ENCODE data around the gene OLAH.

The OLAH gene

DNA sequence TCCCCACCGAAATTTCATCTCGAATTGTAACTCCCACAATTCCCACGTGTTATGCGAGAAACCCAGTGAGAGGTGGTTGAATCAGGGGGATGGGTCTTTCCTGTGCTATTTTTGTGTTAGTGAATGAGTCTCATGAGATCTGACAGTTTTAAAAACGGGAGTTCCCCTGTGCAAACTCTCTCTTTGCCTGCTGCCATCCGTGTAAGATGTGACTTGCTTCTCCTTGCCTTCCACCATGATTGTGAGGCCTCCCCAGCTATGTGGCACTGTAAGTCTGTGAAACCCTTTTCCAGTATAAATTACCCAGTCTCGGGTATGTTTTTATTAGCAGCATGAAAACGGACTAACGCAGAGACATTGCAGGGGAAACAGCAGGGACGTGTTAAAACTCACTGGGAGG, 5.3 kb upstream of the OLAH start:
- Histone ChIP-seq H3K27ac (ENCODE audit: low read length) (no peak overlapping the region), H3K36me3 (ENCODE audit: control insufficient read depth in 1 of 2, insufficient read depth in 2 of 2, low read length in 2 of 2) (no peaks in the 10 kb centered on the region), H3K4me1 (ENCODE audit: control insufficient read depth in 1 of 2, insufficient read depth in 2 of 2, low read length in 2 of 2) (no peaks in the 10 kb centered on the region), H3K27me3 (ENCODE audit: low read depth, low read length) (no peaks in the 10 kb centered on the region), H3K9me3 (ENCODE audit: control insufficient read depth in 1 of 2, low read length in 2 of 2) (no peaks in the 10 kb centered on the region), H3K4me3 (ENCODE audit: low read depth in 1 of 2, low read length in 2 of 2) (no peak overlapping the region)

DNA sequence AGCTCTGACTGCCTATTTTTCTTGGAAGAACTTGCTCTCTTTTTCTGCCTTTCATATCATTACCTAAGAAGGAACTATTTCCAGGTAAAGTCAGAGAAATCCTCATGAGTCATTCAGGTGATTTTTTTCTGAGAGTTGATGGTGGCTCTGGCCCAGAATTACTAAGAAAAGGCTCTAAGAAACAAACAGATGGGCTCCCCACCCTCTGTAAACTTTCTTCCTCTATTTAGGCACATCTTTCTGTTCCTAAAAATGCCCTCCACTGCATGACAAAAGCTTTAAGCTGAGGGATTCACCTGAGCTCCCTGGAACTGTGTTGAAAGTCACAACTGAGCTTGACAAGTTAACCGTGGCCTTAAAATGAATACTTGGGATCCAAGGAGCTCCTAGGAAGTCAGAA, 1.6 kb downstream of the OLAH start:
- no peaks in the 10 kb centered on the region for H3K9me3 ChIP-seq (ENCODE audit: control insufficient read depth in 1 of 2, low read length in 2 of 2)
- H3K36me3 ChIP-seq (ENCODE audit: control insufficient read depth in 1 of 2, insufficient read depth in 2 of 2, low read length in 2 of 2) = no peaks in the 10 kb centered on the region
- no peak overlapping the region for H3K4me3 ChIP-seq (ENCODE audit: low read depth in 1 of 2, low read length in 2 of 2)
- H3K4me1 ChIP-seq (ENCODE audit: control insufficient read depth in 1 of 2, insufficient read depth in 2 of 2, low read length in 2 of 2) = no peaks in the 10 kb centered on the region
- no peak overlapping the region for H3K27ac ChIP-seq (ENCODE audit: low read length)
- no peaks in the 10 kb centered on the region for H3K27me3 ChIP-seq (ENCODE audit: low read depth, low read length)

DNA sequence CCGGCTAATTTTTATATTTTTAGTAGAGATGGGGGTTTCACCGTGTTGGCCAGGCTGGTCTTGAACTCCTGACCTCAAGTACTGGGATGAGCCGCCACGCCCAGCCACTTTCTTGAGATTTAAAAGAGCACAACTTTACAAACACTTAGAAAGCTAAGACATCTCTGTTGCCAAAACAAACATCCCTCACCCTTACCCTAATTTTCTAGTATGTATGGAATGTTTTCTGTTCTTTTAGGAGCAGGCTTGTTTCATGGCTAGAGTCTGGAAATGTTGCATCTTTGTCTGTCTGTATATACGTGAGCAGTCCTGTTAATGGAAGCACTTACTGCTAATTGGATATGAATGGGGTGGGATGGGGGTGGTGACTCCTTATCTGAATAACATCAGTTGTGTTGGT, 2.9 kb downstream of the OLAH start:
- Histone ChIP-seq H3K4me3 (ENCODE audit: low read depth in 1 of 2, low read length in 2 of 2) (no peak overlapping the region), H3K4me1 (ENCODE audit: control insufficient read depth in 1 of 2, insufficient read depth in 2 of 2, low read length in 2 of 2) (no peaks in the 10 kb centered on the region), H3K9me3 (ENCODE audit: control insufficient read depth in 1 of 2, low read length in 2 of 2) (no peaks in the 10 kb centered on the region), H3K27ac (ENCODE audit: low read length) (no peak overlapping the region), H3K36me3 (ENCODE audit: control insufficient read depth in 1 of 2, insufficient read depth in 2 of 2, low read length in 2 of 2) (no peaks in the 10 kb centered on the region), H3K27me3 (ENCODE audit: low read depth, low read length) (no peaks in the 10 kb centered on the region)

DNA sequence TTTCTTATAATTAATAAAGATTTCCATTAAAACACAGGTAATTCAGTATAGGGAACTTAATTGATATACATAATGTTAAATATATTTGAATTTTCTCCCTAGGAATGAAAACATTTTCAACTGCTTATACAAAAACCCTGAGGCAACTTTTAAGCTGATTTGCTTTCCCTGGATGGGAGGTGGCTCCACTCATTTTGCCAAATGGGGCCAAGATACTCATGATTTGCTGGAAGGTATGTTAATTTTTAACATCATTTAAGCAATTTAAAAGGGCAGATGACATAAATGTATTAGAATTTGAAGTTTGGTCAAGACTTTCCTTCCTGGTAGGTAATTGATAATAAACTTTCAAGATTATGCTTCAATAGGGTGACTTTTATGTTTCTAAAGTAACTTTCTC, 5.8 kb downstream of the OLAH start:
- Histone ChIP-seq H3K36me3 (ENCODE audit: control insufficient read depth in 1 of 2, insufficient read depth in 2 of 2, low read length in 2 of 2) (no peaks in the 10 kb centered on the region), H3K4me3 (ENCODE audit: low read depth in 1 of 2, low read length in 2 of 2) (no peak overlapping the region), H3K4me1 (ENCODE audit: control insufficient read depth in 1 of 2, insufficient read depth in 2 of 2, low read length in 2 of 2) (no peaks in the 10 kb centered on the region), H3K27ac (ENCODE audit: low read length) (no peak overlapping the region), H3K9me3 (ENCODE audit: control insufficient read depth in 1 of 2, low read length in 2 of 2) (no peaks in the 10 kb centered on the region), H3K27me3 (ENCODE audit: low read depth, low read length) (no peaks in the 10 kb centered on the region)

DNA sequence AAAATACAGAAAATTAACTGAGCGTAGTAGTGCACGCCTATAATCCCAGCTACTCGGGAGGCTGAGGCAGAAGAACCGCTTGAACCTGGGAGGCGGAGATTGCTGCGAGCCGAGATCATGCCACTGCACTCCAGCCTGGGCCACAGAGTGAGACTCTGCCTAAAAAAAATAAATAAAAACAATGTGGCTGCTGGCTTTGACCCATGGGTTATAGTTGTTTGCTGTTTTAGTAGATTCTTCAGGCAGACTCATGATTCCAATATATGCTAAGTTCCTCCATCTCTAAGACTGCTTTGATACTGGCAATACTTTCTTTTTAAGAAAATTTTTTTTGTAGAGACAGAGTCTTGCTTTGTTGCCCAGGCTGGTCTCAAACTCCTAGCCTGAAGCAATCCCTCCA, 8.4 kb downstream of the OLAH start:
- no peaks in the 10 kb centered on the region for H3K36me3 ChIP-seq (ENCODE audit: control insufficient read depth in 1 of 2, insufficient read depth in 2 of 2, low read length in 2 of 2)
- H3K4me1 ChIP-seq (ENCODE audit: control insufficient read depth in 1 of 2, insufficient read depth in 2 of 2, low read length in 2 of 2) = no peaks in the 10 kb centered on the region
- H3K27me3 ChIP-seq (ENCODE audit: low read depth, low read length) = no peaks in the 10 kb centered on the region
- H3K27ac ChIP-seq (ENCODE audit: low read length) = no peak overlapping the region
- H3K4me3 ChIP-seq (ENCODE audit: low read depth in 1 of 2, low read length in 2 of 2) = no peak overlapping the region
- H3K9me3 ChIP-seq (ENCODE audit: control insufficient read depth in 1 of 2, low read length in 2 of 2) = no peaks in the 10 kb centered on the region

DNA sequence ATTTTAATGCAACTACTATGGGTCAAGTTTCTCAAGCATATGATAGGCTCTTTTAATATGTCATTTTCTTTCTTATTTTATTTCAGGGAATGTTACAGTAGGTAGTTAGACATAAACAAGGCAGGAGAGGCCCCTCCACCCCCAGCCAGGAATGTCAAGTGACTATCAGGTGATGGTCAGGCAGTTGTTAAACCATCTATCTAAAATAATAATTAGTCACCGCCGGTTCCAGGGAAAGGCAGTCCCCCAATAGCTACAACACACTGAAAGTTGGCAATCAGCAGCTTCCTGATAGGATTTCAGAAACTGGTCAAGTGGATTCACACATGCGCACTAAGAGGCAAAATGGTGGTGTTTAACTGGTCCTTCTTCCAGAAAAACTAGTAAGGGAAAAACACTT, 9.3 kb downstream of the OLAH start:
- Histone ChIP-seq H3K27me3 (ENCODE audit: low read depth, low read length) (no peaks in the 10 kb centered on the region), H3K36me3 (ENCODE audit: control insufficient read depth in 1 of 2, insufficient read depth in 2 of 2, low read length in 2 of 2) (no peaks in the 10 kb centered on the region), H3K4me3 (ENCODE audit: low read depth in 1 of 2, low read length in 2 of 2) (no peak overlapping the region), H3K9me3 (ENCODE audit: control insufficient read depth in 1 of 2, low read length in 2 of 2) (no peaks in the 10 kb centered on the region), H3K4me1 (ENCODE audit: control insufficient read depth in 1 of 2, insufficient read depth in 2 of 2, low read length in 2 of 2) (no peaks in the 10 kb centered on the region), H3K27ac (ENCODE audit: low read length) (no peak overlapping the region)

DNA sequence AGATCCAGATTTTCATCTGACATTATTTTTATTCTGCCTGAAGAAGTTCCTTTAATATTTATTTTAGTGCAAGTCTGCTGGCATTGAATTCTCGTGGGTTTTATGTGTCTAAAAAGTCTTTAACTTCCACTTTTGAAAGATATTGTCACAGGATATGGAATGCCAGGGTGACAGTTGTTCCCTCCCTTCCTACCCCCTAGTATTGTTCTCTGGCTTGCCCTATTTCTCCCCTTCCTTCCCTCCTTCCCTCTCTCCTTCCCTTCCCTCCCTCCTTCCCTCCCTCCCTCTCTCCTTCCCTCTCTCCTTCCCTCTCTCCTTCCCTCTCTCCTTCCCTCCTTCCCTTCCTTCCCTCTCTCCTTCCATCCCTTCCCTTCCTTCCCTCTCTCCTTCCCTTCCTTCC, 14.9 kb downstream of the OLAH start:
- no peaks in the 10 kb centered on the region for H3K27me3 ChIP-seq (ENCODE audit: low read depth, low read length)
- H3K36me3 ChIP-seq (ENCODE audit: control insufficient read depth in 1 of 2, insufficient read depth in 2 of 2, low read length in 2 of 2) = no peaks in the 10 kb centered on the region
- no peaks in the 10 kb centered on the region for H3K4me1 ChIP-seq (ENCODE audit: control insufficient read depth in 1 of 2, insufficient read depth in 2 of 2, low read length in 2 of 2)
- H3K4me3 ChIP-seq (ENCODE audit: low read depth in 1 of 2, low read length in 2 of 2) = no peak overlapping the region
- peaks cover 0 to 3% of the 10 kb centered on the region in 2 donors for H3K9me3 ChIP-seq (ENCODE audit: control insufficient read depth in 1 of 2, low read length in 2 of 2)
- no peak overlapping the region for H3K27ac ChIP-seq (ENCODE audit: low read length)

DNA sequence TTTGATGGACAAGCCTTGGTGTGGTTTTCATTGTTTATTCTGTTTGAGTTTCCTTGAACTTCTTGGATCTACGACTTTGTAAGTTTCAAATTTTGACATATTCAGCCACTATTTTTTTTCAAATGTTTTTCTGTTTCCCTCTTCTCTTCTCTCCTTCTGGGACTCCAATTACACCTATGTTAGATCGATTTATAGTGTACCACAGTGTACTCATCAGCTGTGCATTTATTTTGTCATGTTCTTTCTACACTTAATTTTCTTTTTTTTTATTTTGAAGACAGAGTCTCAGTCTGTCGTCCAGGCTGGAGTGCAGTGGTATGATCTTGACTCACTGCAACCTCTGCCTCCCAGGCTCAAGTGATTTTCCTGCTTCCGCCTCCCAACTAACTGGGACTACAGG, 16.2 kb downstream of the OLAH start:
- Histone ChIP-seq H3K4me3 (ENCODE audit: low read depth in 1 of 2, low read length in 2 of 2) (no peak overlapping the region), H3K4me1 (ENCODE audit: control insufficient read depth in 1 of 2, insufficient read depth in 2 of 2, low read length in 2 of 2) (no peaks in the 10 kb centered on the region), H3K27ac (ENCODE audit: low read length) (no peak overlapping the region), H3K36me3 (ENCODE audit: control insufficient read depth in 1 of 2, insufficient read depth in 2 of 2, low read length in 2 of 2) (no peaks in the 10 kb centered on the region), H3K27me3 (ENCODE audit: low read depth, low read length) (no peaks in the 10 kb centered on the region), H3K9me3 (ENCODE audit: control insufficient read depth in 1 of 2, low read length in 2 of 2) (peaks cover 0 to 4% of the 10 kb centered on the region in 2 donors)

DNA sequence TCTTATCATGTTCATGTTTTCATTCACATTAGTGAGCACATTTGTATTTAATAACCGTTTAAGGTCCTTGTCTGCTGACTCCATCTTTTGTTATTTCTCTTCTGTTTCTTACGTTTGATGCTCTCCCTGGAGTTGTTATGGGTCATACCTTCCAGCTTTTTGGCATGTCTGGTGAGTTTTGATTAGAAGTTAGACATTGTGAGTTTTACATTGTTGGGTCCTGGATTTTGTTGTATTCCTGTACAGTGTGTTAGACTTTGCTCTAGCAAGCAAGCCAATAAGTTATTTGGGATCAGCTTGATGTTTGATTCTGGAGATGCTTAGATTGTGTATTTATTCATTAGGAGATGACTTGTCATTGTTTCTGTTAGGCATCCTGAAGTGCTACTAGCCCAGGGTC, 16.9 kb downstream of the OLAH start:
- H3K27me3 ChIP-seq (ENCODE audit: low read depth, low read length) = no peaks in the 10 kb centered on the region
- H3K36me3 ChIP-seq (ENCODE audit: control insufficient read depth in 1 of 2, insufficient read depth in 2 of 2, low read length in 2 of 2) = no peaks in the 10 kb centered on the region
- no peak overlapping the region for H3K4me3 ChIP-seq (ENCODE audit: low read depth in 1 of 2, low read length in 2 of 2)
- no peaks in the 10 kb centered on the region for H3K4me1 ChIP-seq (ENCODE audit: control insufficient read depth in 1 of 2, insufficient read depth in 2 of 2, low read length in 2 of 2)
- no peak overlapping the region for H3K27ac ChIP-seq (ENCODE audit: low read length)
- H3K9me3 ChIP-seq (ENCODE audit: control insufficient read depth in 1 of 2, low read length in 2 of 2) = peaks cover 3 to 11% of the 10 kb centered on the region in 2 donors

DNA sequence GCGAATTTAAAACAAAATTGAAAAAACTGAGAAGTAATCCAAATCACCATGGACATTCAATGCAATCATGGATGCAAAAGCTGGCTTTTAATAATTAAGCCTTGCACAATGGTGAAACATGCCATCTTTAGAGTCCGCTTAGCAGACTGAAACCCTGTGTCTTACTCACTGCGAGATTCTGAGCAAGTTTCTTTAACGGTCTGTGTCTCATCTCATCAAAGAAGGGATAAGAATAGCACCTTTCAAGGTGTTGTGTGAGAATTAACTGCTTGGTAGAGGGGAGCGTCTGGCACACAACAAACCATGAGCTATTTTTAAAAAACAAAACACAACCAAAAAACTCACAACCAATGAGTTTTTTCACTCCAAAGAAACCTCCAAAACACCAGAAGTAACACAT, 23.4 kb downstream of the OLAH start:
- H3K9me3 ChIP-seq (ENCODE audit: control insufficient read depth in 1 of 2, low read length in 2 of 2) = peaks cover 3 to 8% of the 10 kb centered on the region in 2 donors
- H3K27me3 ChIP-seq (ENCODE audit: low read depth, low read length) = no peaks in the 10 kb centered on the region
- H3K36me3 ChIP-seq (ENCODE audit: control insufficient read depth in 1 of 2, insufficient read depth in 2 of 2, low read length in 2 of 2) = no peaks in the 10 kb centered on the region
- no peaks in the 10 kb centered on the region for H3K4me1 ChIP-seq (ENCODE audit: control insufficient read depth in 1 of 2, insufficient read depth in 2 of 2, low read length in 2 of 2)
- H3K27ac ChIP-seq (ENCODE audit: low read length) = no peak overlapping the region
- no peak overlapping the region for H3K4me3 ChIP-seq (ENCODE audit: low read depth in 1 of 2, low read length in 2 of 2)

DNA sequence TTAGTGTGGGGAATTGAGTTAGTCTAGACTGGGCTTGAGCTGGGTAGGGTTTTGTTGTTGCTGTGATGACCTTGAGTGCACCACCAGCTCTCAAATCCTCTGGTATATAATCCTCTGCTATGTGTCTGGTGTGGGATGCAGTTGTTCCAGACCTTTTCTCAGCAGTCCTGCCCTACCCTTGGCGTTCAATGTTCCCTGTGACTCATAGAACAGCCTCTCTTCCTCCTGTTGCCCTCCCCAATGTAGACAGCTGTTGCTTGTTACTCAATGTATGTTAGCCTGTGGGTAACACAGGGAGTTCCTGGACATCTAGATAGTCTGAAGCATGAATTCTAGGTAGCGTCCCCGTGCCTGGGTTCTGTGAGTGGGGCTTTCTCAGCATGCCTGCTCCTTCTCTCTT, 25.1 kb downstream of the OLAH start:
- Histone ChIP-seq H3K36me3 (ENCODE audit: control insufficient read depth in 1 of 2, insufficient read depth in 2 of 2, low read length in 2 of 2) (no peaks in the 10 kb centered on the region), H3K4me1 (ENCODE audit: control insufficient read depth in 1 of 2, insufficient read depth in 2 of 2, low read length in 2 of 2) (no peaks in the 10 kb centered on the region), H3K9me3 (ENCODE audit: control insufficient read depth in 1 of 2, low read length in 2 of 2) (peaks cover 3 to 8% of the 10 kb centered on the region in 2 donors), H3K4me3 (ENCODE audit: low read depth in 1 of 2, low read length in 2 of 2) (no peak overlapping the region), H3K27me3 (ENCODE audit: low read depth, low read length) (no peaks in the 10 kb centered on the region), H3K27ac (ENCODE audit: low read length) (no peak overlapping the region)

DNA sequence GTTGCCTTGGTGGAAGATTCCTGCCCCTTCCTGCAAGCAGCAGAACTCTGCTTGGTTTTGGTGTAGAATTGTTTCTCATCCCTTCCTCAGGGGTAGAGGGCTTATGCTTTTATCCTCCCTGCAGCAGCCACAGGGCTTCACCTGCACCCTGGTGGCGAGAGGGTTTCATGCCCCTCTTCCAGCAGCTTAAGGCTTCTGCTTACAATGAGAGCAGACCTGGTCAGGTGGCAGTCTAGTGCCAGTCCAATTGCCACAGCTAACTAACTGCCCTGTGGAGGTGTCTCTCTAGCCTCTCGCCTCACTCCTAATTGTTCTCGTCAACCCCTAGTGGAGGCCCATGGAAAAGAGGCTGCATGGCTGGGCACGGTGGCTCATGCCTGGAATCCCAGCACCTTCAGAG, 25.5 kb downstream of the OLAH start:
- Histone ChIP-seq H3K4me1 (ENCODE audit: control insufficient read depth in 1 of 2, insufficient read depth in 2 of 2, low read length in 2 of 2) (no peaks in the 10 kb centered on the region), H3K27ac (ENCODE audit: low read length) (no peak overlapping the region), H3K4me3 (ENCODE audit: low read depth in 1 of 2, low read length in 2 of 2) (no peak overlapping the region), H3K9me3 (ENCODE audit: control insufficient read depth in 1 of 2, low read length in 2 of 2) (peaks cover 3 to 8% of the 10 kb centered on the region in 2 donors), H3K36me3 (ENCODE audit: control insufficient read depth in 1 of 2, insufficient read depth in 2 of 2, low read length in 2 of 2) (no peaks in the 10 kb centered on the region), H3K27me3 (ENCODE audit: low read depth, low read length) (no peaks in the 10 kb centered on the region)
